Liver (tissue), 9 donors: ENCODE results near the gene DLK2. TPM values are rescaled to one million over a fixed set of nuclear protein-coding genes. Genes with fewer than 3 reads are reported as not detected.

Source experiments
- DNase-seq: peaks from one replicate; pipeline ENCODE4 v3.0.0-alpha.2; 2017; ENCODE audit warnings: low spot score
- H3K27ac ChIP-seq, 2 donors: one replicate each; pipeline ENCODE4 v1.7.0; 2013; ENCODE audit warnings: inconsistent platforms in 2 of 2, low read length in 2 of 2, control low read depth in 1 of 2, low read depth in 1 of 2, mild to moderate bottlenecking in 1 of 2
- H3K27me3 ChIP-seq, 4 donors: one replicate each; pipeline versions ENCODE4 v1.6.1 to v1.7.0; 2013; ENCODE audit warnings: low read length in 3 of 4, inconsistent platforms in 1 of 4, mild to moderate bottlenecking in 1 of 4, moderate library complexity in 1 of 4; ENCODE audit not compliant: control insufficient read depth in 4 of 4, insufficient read depth in 4 of 4
- H3K36me3 ChIP-seq, 4 donors: one replicate each; pipeline versions ENCODE4 v1.6.1 to v1.7.0; 2013; ENCODE audit warnings: low read length in 3 of 4, mild to moderate bottlenecking in 3 of 4, low read depth in 1 of 4, moderate library complexity in 1 of 4; ENCODE audit not compliant: control insufficient read depth in 4 of 4, insufficient read depth in 3 of 4
- H3K4me1 ChIP-seq, 4 donors: one replicate each; pipeline versions ENCODE4 v1.6.1 to v1.7.0; 2013; ENCODE audit warnings: low read length in 3 of 4, mild to moderate bottlenecking in 3 of 4, moderate library complexity in 1 of 4; ENCODE audit not compliant: control insufficient read depth in 4 of 4, insufficient read depth in 4 of 4
- H3K4me3 ChIP-seq, 3 donors: one replicate each; pipeline versions ENCODE4 v1.6.1 to v1.7.0; 2013; ENCODE audit warnings: low read length in 3 of 3, control low read depth in 1 of 3, low read depth in 1 of 3, mild to moderate bottlenecking in 1 of 3
- H3K9ac ChIP-seq, 2 donors: one replicate each; pipeline ENCODE4 v1.7.0; 2013; ENCODE audit warnings: low read length in 2 of 2, mild to moderate bottlenecking in 2 of 2, moderate library complexity in 2 of 2, control low read depth in 1 of 2, low read depth in 1 of 2
- H3K9me3 ChIP-seq, 4 donors: one replicate each; pipeline versions ENCODE4 v1.6.1 to v1.7.0; 2013; ENCODE audit warnings: low read length in 3 of 4; ENCODE audit not compliant: control insufficient read depth in 4 of 4
- EGR1 ChIP-seq, 2 donors: IDR thresholded peaks; 2 replicates each; pipeline ENCODE4 v1.6.1; 2016 to 2018; ENCODE audit warnings: antibody characterized with exemption in 2 of 2, low read depth in 2 of 2
- FOXA1 ChIP-seq: IDR thresholded peaks from 2 replicates; pipeline ENCODE4 v1.6.1; 2016; ENCODE audit warnings: antibody characterized with exemption
- GABPA ChIP-seq, 2 donors: IDR thresholded peaks in 1 of 2; conservative IDR thresholded peaks in 1 of 2; 2 replicates each; pipeline ENCODE4 v1.6.1; 2016; ENCODE audit warnings: antibody characterized with exemption in 2 of 2, mild to moderate bottlenecking in 1 of 2, moderate library complexity in 1 of 2
- HNF4A ChIP-seq, 2 donors: conservative IDR thresholded peaks; 2 replicates each; pipeline ENCODE4 v1.6.1; 2016; ENCODE audit warnings: antibody characterized with exemption in 2 of 2, mild to moderate bottlenecking in 2 of 2
- JUND ChIP-seq, 2 donors: IDR thresholded peaks; 2 replicates each; pipeline ENCODE4 v1.6.1; 2016; ENCODE audit warnings: antibody characterized with exemption in 2 of 2
- MAX ChIP-seq: IDR thresholded peaks from 2 replicates; pipeline ENCODE4 v1.6.1; 2016; ENCODE audit warnings: antibody characterized with exemption
- NR2F2 ChIP-seq: IDR thresholded peaks from 2 replicates; pipeline ENCODE4 v1.6.1; 2016; ENCODE audit warnings: antibody characterized with exemption
- RAD21 ChIP-seq, 2 donors: IDR thresholded peaks; 2 replicates each; pipeline ENCODE4 v1.6.1; 2016; ENCODE audit warnings: antibody characterized with exemption in 2 of 2, mild to moderate bottlenecking in 2 of 2
- RXRA ChIP-seq, 2 donors: IDR thresholded peaks; 2 replicates each; pipeline ENCODE4 v1.6.1; 2017 to 2018; ENCODE audit warnings: antibody characterized with exemption in 2 of 2, mild to moderate bottlenecking in 1 of 2
- SP1 ChIP-seq: IDR thresholded peaks from 2 replicates; pipeline ENCODE4 v1.6.1; 2018; ENCODE audit warnings: antibody characterized with exemption, mild to moderate bottlenecking
- TAF1 ChIP-seq: conservative IDR thresholded peaks from 2 replicates; pipeline ENCODE4 v1.6.1; 2016; ENCODE audit warnings: antibody characterized with exemption, mild to moderate bottlenecking
- ZBTB33 ChIP-seq: IDR thresholded peaks from 2 replicates; pipeline ENCODE4 v1.6.1; 2016; ENCODE audit warnings: antibody characterized with exemption
- WGBS: extraction: QIAGEN DNeasy Blood & Tissue Kit; methylation state at CpG from one replicate; pipeline ENCODE4 v1.1.7; 2013; 5-methylcytosine and 5-hydroxymethylcytosine counted together
- polyA plus RNA-seq, 2 donors: library from polyadenylated mRNA; stranded (reverse) in 1 of 2; unstranded in 1 of 2; fragments of 200-250 nt in 1 of 2; fragments of >200 nt in 1 of 2; fragmentation: Nextera tagmentation in 1 of 2; extraction: Ambion mirVana in 1 of 2; gene quantifications; one replicate each; pipeline versions ENCODE4 v1.2.1 to v1.2.3, GENCODE V29; 2013 to 2015
- total RNA-seq, 2 donors: library from RNA; depleted of rRNA; stranded (reverse); fragments of >200 nt; gene quantifications; one replicate each; pipeline ENCODE4 v1.2.3, GENCODE V29; 2014
- TF ChIP-seq, protein P1 (sequence below): fragments of 150-350 bp; IDR thresholded peaks from 2 replicates; pipeline ENCODE4 v1.5.1; 2017; ENCODE audit warnings: improper control_type of control experiment, low read depth, low read length; ENCODE audit not compliant: missing input control
- TF ChIP-seq, protein P2 (sequence below): IDR thresholded peaks from 2 replicates; pipeline ENCODE4 v1.6.1; 2016; ENCODE audit warnings: antibody characterized with exemption
- donor health status: healthy.
- donor health status: healthy.
- donor health status: healthy.
- donor health status: healthy.
- donor health status: healthy.

DLK2 gene
- total and polyA plus RNA-seq, 4 donors, result 0.08 to 1.0 (median 0.08) TPM; not detected in 1

- Histone ChIP-seq H3K27me3 (peaks cover 0 to 3% (median 1%) of the 10 kb centered on the region in 4 donors), H3K4me1 (peaks cover 6 to 13% (median 9%) of the 10 kb centered on the region in 4 donors), H3K9me3 (no peaks in the 10 kb centered on the region), H3K36me3 (peaks cover 15 to 53% (median 27%) of the 10 kb centered on the region in 4 donors), H3K4me3 (no peak overlapping the region), H3K9ac (no peak overlapping the region), H3K27ac (no peak overlapping the region)
- 97% methylated on average over 8 of the region's 8 CpGs for WGBS
- TF ChIP-seq RXRA (IDR thresholded peaks at IDR 0.05) (no peak), NR2F2 (no peak), RAD21 (IDR thresholded peaks at IDR 0.05) (no peak), EGR1 (IDR thresholded peaks at IDR 0.05; ENCODE audit: low read depth in 2 of 2) (no peak), FOXA1 (no peak), HNF4A (conservative IDR thresholded peaks at IDR 0.05) (no peak), SP1 (no peak)
- TF ChIP-seq, protein P1, sequence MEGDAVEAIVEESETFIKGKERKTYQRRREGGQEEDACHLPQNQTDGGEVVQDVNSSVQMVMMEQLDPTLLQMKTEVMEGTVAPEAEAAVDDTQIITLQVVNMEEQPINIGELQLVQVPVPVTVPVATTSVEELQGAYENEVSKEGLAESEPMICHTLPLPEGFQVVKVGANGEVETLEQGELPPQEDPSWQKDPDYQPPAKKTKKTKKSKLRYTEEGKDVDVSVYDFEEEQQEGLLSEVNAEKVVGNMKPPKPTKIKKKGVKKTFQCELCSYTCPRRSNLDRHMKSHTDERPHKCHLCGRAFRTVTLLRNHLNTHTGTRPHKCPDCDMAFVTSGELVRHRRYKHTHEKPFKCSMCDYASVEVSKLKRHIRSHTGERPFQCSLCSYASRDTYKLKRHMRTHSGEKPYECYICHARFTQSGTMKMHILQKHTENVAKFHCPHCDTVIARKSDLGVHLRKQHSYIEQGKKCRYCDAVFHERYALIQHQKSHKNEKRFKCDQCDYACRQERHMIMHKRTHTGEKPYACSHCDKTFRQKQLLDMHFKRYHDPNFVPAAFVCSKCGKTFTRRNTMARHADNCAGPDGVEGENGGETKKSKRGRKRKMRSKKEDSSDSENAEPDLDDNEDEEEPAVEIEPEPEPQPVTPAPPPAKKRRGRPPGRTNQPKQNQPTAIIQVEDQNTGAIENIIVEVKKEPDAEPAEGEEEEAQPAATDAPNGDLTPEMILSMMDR, result no peak
- DNase-seq, result no peak
Observed at GRCh38 chr6:43451939-43452338, 3.4 kb downstream of the DLK2 start.

GRCh38 chr6:43451348-43451747, 4.0 kb downstream of the DLK2 start:
- no peak for DNase-seq
- Histone ChIP-seq H3K9ac (no peak overlapping the region), H3K4me3 (no peak overlapping the region), H3K27ac (no peak overlapping the region), H3K36me3 (peaks cover 18 to 53% (median 28%) of the 10 kb centered on the region in 4 donors), H3K9me3 (no peaks in the 10 kb centered on the region), H3K4me1 (peaks cover 6 to 13% (median 9%) of the 10 kb centered on the region in 4 donors), H3K27me3 (peaks cover 0 to 2% (median 0%) of the 10 kb centered on the region in 4 donors)
- WGBS, result 89% methylated on average over 4 of the region's 4 CpGs
- TF ChIP-seq, protein P2, sequence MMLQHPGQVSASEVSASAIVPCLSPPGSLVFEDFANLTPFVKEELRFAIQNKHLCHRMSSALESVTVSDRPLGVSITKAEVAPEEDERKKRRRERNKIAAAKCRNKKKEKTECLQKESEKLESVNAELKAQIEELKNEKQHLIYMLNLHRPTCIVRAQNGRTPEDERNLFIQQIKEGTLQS, result no peak
- TF ChIP-seq, protein P1, result no peak
- no peak for TF ChIP-seq EGR1 (IDR thresholded peaks at IDR 0.05; ENCODE audit: low read depth in 2 of 2)
- TF ChIP-seq SP1, result no peak
- TF ChIP-seq NR2F2, result no peak
- TF ChIP-seq RXRA (IDR thresholded peaks at IDR 0.05), result no peak

GRCh38 chr6:43450699-43451131, 4.6 kb downstream of the DLK2 start:
- H3K36me3 ChIP-seq, result peaks cover 21 to 57% (median 29%) of the 10 kb centered on the region in 4 donors
- H3K27ac ChIP-seq, result no peak overlapping the region
- WGBS, result 92% methylated on average over 13 of the region's 13 CpGs
- TF ChIP-seq TAF1, result no peak
- no peak for TF ChIP-seq JUND (IDR thresholded peaks at IDR 0.05)
- no peak for TF ChIP-seq RAD21 (IDR thresholded peaks at IDR 0.05)
- TF ChIP-seq FOXA1, result no peak
- TF ChIP-seq, protein P1, result no peak
- TF ChIP-seq ZBTB33, result no peak
- no peak for TF ChIP-seq MAX
- TF ChIP-seq GABPA (IDR thresholded peaks at IDR 0.05 in 1 of 2, conservative IDR thresholded peaks at IDR 0.05 in 1 of 2), result no peak
- no peak for TF ChIP-seq NR2F2
- H3K9ac ChIP-seq, result no peak overlapping the region
- H3K9me3 ChIP-seq, result no peaks in the 10 kb centered on the region
- H3K4me3 ChIP-seq, result no peak overlapping the region
- no peaks in the 10 kb centered on the region for H3K27me3 ChIP-seq
- DNase-seq, result no peak
- H3K4me1 ChIP-seq, result peaks cover 5 to 11% (median 8%) of the 10 kb centered on the region in 4 donors
